GDM1 (cell line): ENCODE results near the gene AVPR1B.
"Not testable (repeated sequence)": the region's sequence is repeated elsewhere in the genome, so short reads cannot be mapped to it uniquely, and the experiment has no call there.

Experiments used
- DNase-seq: peaks from one replicate; lab custom pipeline; 2025; lab: John Stamatoyannopoulos, UW

The AVPR1B gene

GRCh38 chr1:206082831-206083695, 34.1 kb downstream of the AVPR1B start:
- no peak for DNase-seq

GRCh38 chr1:206081856-206082255, 35.3 kb downstream of the AVPR1B start:
- DNase-seq, result no peak

- DNase-seq, result peak; percentile 29
Observed at GRCh38 chr1:206080026-206080820, 37.0 kb downstream of the AVPR1B start.

GRCh38 chr1:206079135-206079534, 38.1 kb downstream of the AVPR1B start:
- no peak for DNase-seq

- no peak for DNase-seq
Observed at GRCh38 chr1:206075786-206076755, 41.1 kb downstream of the AVPR1B start.

GRCh38 chr1:206074839-206075238, 42.3 kb downstream of the AVPR1B start:
- peak; percentile 42 for DNase-seq

- DNase-seq, result no peak
Observed at GRCh38 chr1:206070627-206071304, 46.4 kb downstream of the AVPR1B start.

GRCh38 chr1:206068314-206068713, 48.9 kb downstream of the AVPR1B start:
- peak; percentile 20 for DNase-seq

- DNase-seq, result no peak
Observed at GRCh38 chr1:206067486-206068227, 49.5 kb downstream of the AVPR1B start.

- no peak for DNase-seq
Observed at GRCh38 chr1:206066479-206067171, 50.6 kb downstream of the AVPR1B start.

GRCh38 chr1:206065547-206066145, 51.5 kb downstream of the AVPR1B start:
- DNase-seq, result no peak

GRCh38 chr1:206064501-206064900, 52.7 kb downstream of the AVPR1B start:
- not testable (repeated sequence) for DNase-seq

GRCh38 chr1:206064001-206064400, 53.2 kb downstream of the AVPR1B start:
- not testable (repeated sequence) for DNase-seq

GRCh38 chr1:206062464-206062863, 54.7 kb downstream of the AVPR1B start:
- no peak for DNase-seq

- DNase-seq, result no peak
Observed at GRCh38 chr1:206060844-206061243, 56.3 kb downstream of the AVPR1B start.
